Skeletal muscle tissue (tissue), 4 donors: ENCODE measurements around the gene LOXL3. TPM values are rescaled to one million over a fixed set of nuclear protein-coding genes. Genes with fewer than 3 reads are reported as not detected.

Source experiments
- H3K27ac ChIP-seq: one replicate; pipeline ENCODE4 v1.7.0; 2013; ENCODE audit warnings: mild to moderate bottlenecking, low read depth, low read length, inconsistent platforms
- H3K27me3 ChIP-seq, 3 donors: one replicate each; pipeline ENCODE4 v1.7.0; 2013; ENCODE audit warnings: low read length in 3 of 3; ENCODE audit not compliant: control insufficient read depth in 3 of 3, insufficient read depth in 3 of 3
- H3K36me3 ChIP-seq, 3 donors: one replicate each; pipeline ENCODE4 v1.7.0; 2013; ENCODE audit warnings: low read length in 3 of 3; ENCODE audit not compliant: control insufficient read depth in 3 of 3, insufficient read depth in 3 of 3
- H3K4me1 ChIP-seq, 3 donors: one replicate each; pipeline ENCODE4 v1.7.0; 2013; ENCODE audit warnings: low read length in 3 of 3, mild to moderate bottlenecking in 3 of 3; ENCODE audit not compliant: control insufficient read depth in 3 of 3, insufficient read depth in 3 of 3
- H3K4me3 ChIP-seq, 3 donors: one replicate each; pipeline ENCODE4 v1.7.0; 2013; ENCODE audit warnings: low read length in 3 of 3
- H3K9ac ChIP-seq, 3 donors: one replicate each; pipeline ENCODE4 v1.7.0; 2013; ENCODE audit warnings: low read length in 3 of 3, mild to moderate bottlenecking in 3 of 3, moderate library complexity in 2 of 3, low read depth in 1 of 3
- H3K9me3 ChIP-seq, 3 donors: one replicate each; pipeline ENCODE4 v1.7.0; 2013; ENCODE audit warnings: low read length in 3 of 3; ENCODE audit not compliant: control insufficient read depth in 3 of 3
- total RNA-seq: library from RNA; depleted of rRNA; stranded (reverse); fragments of >200 nt; gene quantifications from one replicate; pipeline ENCODE4 v1.2.3, GENCODE V29; 2014
- donor health status: Osteomylitis.

The LOXL3 gene
- total RNA-seq, 1 donor from 2014 or later: 8.4 TPM

DNA sequence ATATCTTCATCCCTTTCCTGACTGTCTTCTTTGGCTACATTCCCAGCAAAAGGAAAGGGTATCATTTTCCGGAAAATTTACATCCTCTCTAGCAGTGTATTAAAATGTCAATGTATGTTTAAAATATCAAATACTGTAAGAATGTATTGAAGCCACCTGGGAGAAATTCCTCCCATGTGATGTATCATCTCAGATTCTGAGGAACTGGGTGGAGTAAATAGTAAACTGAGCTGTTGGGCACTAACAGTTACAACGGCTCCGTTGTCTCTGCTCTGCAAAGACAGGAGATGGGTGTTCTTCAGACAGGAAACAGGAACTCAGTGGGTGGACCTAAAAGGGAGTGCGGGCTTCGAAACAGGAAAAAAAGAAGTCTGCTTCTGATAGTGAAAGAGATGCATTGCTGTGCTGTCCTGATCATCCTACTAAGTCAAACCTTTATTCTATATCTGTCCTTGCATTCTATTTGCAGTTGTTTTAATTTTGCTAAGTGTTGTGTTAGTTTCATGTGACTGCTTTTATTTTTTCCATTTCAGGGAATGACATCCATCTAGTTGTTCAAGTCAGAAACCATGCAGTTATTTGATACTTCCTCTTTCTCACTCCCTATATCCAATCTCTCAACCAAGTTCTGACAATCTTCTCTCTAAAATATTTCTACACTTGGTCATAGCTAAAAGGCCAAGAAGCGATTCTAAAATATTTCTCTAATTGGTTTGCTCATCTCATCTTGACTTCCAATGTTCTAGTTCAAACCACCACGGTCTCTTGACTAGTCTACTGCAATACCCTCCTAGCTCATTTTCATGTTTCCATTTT lies 20.2 kb upstream of the LOXL3 start:
- Histone ChIP-seq H3K9me3 (no peaks in the 10 kb centered on the region), H3K9ac (no peak overlapping the region), H3K36me3 (no peaks in the 10 kb centered on the region), H3K27ac (no peak overlapping the region), H3K4me3 (no peak overlapping the region), H3K27me3 (no peaks in the 10 kb centered on the region), H3K4me1 (peaks cover 0 to 10% (median 5%) of the 10 kb centered on the region in 3 donors)

DNA sequence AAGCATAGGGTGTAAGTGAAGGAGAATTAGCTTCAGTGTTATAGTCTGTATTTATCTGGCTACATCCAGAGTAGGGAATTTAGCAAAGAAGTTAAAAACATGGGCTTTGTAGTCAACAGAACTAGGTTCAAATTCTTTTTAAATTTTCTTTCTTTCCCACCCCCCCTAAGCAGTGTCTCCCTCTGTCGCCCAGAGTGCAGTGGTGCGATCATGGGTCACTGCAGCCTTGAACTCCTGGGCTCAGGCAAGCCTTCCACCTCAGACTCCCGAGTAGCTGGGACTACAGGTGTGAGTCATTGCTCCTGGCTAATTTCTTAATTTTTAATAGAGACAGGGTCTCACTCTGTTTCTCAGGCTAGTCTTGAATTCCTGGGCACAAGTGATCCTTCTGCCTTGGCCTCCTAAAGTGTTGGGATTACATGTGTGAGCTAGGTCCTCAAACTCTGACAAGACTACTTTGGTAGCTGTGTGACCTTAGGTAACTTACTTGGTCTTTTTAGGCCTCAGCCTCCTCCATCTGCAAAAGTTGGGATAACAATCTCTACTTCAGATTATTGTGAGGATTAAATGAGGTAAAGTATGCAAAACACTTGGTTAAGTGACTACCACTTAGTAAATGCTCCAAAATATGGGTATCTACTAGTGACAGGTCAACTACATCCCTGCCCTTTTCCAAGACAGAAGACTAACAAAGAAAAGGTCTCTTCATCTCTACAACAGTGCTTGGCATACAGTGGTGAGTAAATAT lies 18.6 kb upstream of the LOXL3 start:
- H3K9ac ChIP-seq: no peak overlapping the region
- peaks cover 0 to 10% (median 5%) of the 10 kb centered on the region in 3 donors for H3K4me1 ChIP-seq
- no peak overlapping the region for H3K4me3 ChIP-seq
- no peak overlapping the region for H3K27ac ChIP-seq
- H3K36me3 ChIP-seq: no peaks in the 10 kb centered on the region
- H3K27me3 ChIP-seq: no peaks in the 10 kb centered on the region
- H3K9me3 ChIP-seq: no peaks in the 10 kb centered on the region

DNA sequence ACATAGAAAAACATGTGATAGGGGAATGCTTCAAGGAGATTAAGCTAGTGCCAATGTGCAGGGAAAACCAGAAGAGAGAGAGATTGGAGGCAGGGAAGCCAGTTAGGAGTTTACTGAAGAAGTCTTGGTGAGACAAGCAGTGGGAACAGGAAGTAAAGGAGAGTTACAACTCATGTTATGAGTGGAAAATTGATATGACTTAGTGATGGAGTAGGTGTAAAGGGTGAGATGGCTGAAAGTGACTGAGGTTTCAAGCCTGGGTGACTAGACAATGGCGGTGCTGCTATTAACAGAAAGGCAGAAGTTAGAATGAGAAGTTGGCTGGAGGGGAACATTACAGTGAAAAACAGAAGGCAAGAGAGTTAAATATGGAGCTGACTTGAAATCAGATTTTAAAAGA lies 17.3 kb upstream of the LOXL3 start:
- Histone ChIP-seq H3K9me3 (no peaks in the 10 kb centered on the region), H3K36me3 (no peaks in the 10 kb centered on the region), H3K27ac (no peak overlapping the region), H3K4me1 (no peaks in the 10 kb centered on the region), H3K9ac (no peak overlapping the region), H3K4me3 (no peak overlapping the region), H3K27me3 (no peaks in the 10 kb centered on the region)

DNA sequence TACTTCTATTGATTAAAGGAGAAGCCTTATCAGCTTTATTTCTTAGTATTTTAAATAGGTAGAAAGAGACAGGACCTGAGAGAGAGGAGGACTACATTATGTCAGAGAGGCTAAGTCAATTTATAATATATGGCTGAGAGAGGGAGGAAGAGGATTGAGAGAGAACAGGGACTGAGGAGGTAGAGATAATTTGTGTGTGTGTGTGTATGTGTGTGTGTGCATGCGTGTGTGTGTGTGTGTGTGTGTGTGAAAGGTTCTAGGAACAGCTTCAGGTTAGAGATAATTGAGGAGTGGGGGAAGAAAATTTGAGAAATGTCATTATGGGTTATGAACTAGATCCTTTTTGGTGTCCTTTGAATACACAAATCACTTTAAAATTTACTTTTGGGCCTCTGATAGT lies 15.9 kb upstream of the LOXL3 start:
- Histone ChIP-seq H3K4me3 (no peak overlapping the region), H3K27me3 (no peaks in the 10 kb centered on the region), H3K27ac (no peak overlapping the region), H3K9ac (no peak overlapping the region), H3K36me3 (no peaks in the 10 kb centered on the region), H3K9me3 (no peaks in the 10 kb centered on the region), H3K4me1 (no peaks in the 10 kb centered on the region)

DNA sequence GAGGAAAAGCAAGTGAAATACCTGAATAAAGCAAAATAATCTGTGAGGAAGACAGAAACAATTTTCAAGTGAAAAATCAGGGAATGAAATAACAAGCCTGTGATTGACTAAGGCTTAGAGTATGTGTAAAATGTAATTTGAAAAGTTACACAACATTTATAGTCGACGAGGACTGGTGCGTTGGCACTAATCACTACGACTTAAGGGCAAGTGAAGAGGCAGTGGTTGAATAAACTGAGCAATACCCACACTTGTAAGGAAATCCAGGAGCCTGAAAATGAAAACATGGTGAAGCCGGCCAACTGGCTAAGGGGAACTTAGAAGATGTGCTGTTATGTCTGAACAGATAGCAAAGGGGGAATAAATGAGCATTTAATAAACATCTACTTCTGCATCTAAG lies 14.1 kb upstream of the LOXL3 start:
- H3K4me3 ChIP-seq: no peak overlapping the region
- no peak overlapping the region for H3K9ac ChIP-seq
- H3K9me3 ChIP-seq: no peaks in the 10 kb centered on the region
- no peaks in the 10 kb centered on the region for H3K4me1 ChIP-seq
- H3K36me3 ChIP-seq: no peaks in the 10 kb centered on the region
- H3K27me3 ChIP-seq: peaks cover 0 to 4% (median 0%) of the 10 kb centered on the region in 3 donors
- H3K27ac ChIP-seq: no peak overlapping the region

DNA sequence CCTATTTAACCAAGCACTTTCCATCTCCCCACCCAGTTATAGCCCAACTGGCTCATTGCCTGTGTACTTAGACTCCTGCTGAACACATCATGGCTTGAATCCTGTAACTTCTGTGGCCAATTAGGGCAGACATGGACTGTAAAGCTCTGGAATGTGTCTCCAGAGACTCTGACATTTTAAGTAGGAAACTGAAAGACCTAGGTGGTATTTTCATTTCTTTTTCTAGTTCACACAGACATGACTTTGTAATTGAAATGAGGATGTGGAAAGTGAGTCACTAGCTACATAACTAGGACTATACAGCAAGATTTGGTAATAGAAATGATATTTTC lies 13.0 kb upstream of the LOXL3 start:
- Histone ChIP-seq H3K4me3 (no peak overlapping the region), H3K27ac (no peak overlapping the region), H3K9ac (no peak overlapping the region), H3K4me1 (no peaks in the 10 kb centered on the region), H3K27me3 (peaks cover 0 to 8% (median 3%) of the 10 kb centered on the region in 3 donors), H3K9me3 (no peaks in the 10 kb centered on the region), H3K36me3 (no peaks in the 10 kb centered on the region)

DNA sequence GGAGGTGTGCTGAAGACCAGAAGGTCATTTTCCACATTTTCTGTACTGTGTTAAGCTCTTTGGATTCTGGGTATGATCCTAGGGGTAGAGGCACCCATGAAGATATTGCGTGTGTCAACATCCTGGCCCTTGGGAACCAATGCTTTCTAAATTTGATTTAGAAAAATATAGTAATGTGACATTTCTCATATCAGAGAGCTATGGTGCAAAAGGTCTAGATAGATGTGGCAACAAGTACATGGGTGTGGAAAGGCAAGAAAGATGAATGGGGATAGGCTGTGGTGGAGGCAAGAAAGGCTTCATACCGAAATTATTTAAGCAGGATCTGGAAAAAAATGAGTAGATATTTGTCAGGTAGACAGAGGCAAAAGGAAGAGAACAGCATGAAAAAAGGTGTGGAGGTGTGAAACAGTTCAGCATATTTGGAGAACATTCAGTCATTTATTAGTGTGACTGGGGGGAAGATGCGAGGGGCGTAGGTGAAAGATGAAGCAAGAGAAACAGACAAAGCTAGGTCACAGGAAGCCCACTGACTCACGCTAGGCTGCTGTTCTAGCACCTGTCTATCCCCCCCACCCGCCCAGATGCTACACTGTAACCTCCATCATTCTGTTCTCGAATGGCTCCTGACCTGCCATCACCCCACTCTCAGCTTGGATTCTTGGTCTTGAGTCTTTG lies 12.5 kb upstream of the LOXL3 start:
- Histone ChIP-seq H3K9me3 (no peaks in the 10 kb centered on the region), H3K4me1 (no peaks in the 10 kb centered on the region), H3K27me3 (peaks cover 0 to 8% (median 3%) of the 10 kb centered on the region in 3 donors), H3K9ac (no peak overlapping the region), H3K36me3 (no peaks in the 10 kb centered on the region), H3K27ac (no peak overlapping the region), H3K4me3 (no peak overlapping the region)

DNA sequence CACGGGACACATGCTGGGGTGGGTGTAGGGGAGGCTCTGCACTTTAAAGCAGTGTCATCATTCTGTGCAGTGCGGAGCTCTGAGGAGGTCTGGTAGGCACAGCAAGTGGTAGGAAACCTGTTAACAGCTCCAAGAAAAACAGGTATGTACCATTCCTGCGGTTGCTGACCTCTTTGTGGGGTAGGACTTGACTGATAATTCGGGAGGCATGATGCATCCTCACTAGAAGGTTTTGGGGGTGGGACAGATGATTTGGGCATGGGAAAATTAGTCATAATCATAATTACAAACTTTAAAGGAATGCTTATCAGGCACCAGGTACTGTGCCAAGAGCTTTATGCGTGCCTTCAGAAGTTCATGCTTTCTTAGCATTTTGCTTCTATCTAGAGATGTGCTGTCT lies 10.5 kb upstream of the LOXL3 start:
- no peaks in the 10 kb centered on the region for H3K4me1 ChIP-seq
- no peaks in the 10 kb centered on the region for H3K9me3 ChIP-seq
- H3K27me3 ChIP-seq: peaks cover 3 to 10% (median 8%) of the 10 kb centered on the region in 3 donors
- no peak overlapping the region for H3K9ac ChIP-seq
- no peak overlapping the region for H3K27ac ChIP-seq
- no peak overlapping the region for H3K4me3 ChIP-seq
- no peaks in the 10 kb centered on the region for H3K36me3 ChIP-seq

DNA sequence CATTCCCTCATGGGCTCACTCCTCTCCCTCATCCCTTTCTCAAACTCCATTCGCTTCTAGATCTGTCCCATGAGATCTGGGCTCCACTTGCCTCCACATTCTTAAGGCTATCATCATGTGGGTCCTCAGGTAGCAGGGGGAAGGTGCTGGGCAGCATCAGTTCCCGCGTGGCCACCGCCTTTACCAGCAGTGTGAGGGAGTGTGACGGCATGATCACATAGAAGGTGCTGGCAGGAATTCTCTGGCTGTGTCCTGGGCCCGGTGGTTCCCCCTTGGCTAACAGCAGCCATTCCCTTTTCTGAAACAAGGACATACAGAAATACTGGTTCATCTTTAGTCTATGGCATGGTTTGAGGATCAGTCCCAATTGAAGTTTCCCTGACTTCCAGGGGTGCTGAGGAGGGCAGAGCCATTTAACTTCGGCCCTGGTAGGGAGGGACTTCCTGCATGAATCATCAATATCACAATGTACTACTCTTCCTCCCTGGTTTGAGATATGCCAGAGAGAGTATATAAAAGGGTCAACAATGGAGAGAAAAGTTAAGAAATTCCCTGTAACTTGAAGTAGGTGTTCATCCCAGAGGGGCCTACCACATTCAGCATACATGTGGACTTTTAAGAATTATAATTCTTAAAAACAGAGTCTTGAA lies 8.5 kb upstream of the LOXL3 start:
- Histone ChIP-seq H3K4me3 (no peak overlapping the region), H3K9ac (no peak overlapping the region), H3K27me3 (peaks cover 6 to 10% (median 8%) of the 10 kb centered on the region in 3 donors), H3K4me1 (no peaks in the 10 kb centered on the region), H3K9me3 (no peaks in the 10 kb centered on the region), H3K36me3 (no peaks in the 10 kb centered on the region), H3K27ac (no peak overlapping the region)
